Keratinocyte (primary cell): ENCODE data around the gene SPDYE2.
"Not testable (repeated sequence)": the region's sequence is repeated elsewhere in the genome, so short reads cannot be mapped to it uniquely, and the experiment has no call there.

ENCODE experiments used
- EZH2 ChIP-seq: IDR thresholded peaks from one replicate; pipeline ENCODE4 v1.6.1; 2012; ENCODE audit warnings: inconsistent platforms, mild to moderate bottlenecking, low read length, moderate library complexity
- TF ChIP-seq, protein P1 (sequence below), 3 experiments: IDR thresholded peaks in 1 of 3; conservative IDR thresholded peaks in 1 of 3; optimal IDR thresholded peaks in 1 of 3; 2 replicates in 2 of 3; 3 replicates in 1 of 3; pipeline versions ENCODE3 to v1.5.1; 2011; ENCODE audit warnings: low read length in 3 of 3, mild to moderate bottlenecking in 3 of 3, moderate library complexity in 2 of 3, control low read depth in 1 of 3, inconsistent platforms in 1 of 3; ENCODE audit not compliant: insufficient read depth in 2 of 3; ENCODE audit errors: extremely low read depth in 1 of 3

DNA sequence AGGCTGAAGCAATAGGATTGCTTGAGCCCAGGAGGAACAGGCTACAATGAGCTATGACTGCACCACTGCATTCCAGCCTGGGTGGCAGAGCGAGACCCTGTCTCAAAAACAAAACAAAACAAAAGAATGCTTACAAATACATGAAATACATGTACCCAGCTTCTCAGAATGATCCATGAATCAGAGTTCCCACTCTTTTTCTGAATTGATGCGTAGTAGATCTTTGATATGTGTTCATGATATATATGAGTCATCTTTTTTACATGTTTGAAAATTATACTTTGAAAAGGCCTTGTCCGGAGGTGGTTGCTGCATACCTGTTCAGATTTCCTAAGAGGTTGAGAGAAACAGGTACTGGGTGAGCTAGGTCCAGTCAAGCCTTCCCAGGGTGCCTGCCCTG, 25.3 kb downstream of the SPDYE2 start:
- TF ChIP-seq, protein P1, sequence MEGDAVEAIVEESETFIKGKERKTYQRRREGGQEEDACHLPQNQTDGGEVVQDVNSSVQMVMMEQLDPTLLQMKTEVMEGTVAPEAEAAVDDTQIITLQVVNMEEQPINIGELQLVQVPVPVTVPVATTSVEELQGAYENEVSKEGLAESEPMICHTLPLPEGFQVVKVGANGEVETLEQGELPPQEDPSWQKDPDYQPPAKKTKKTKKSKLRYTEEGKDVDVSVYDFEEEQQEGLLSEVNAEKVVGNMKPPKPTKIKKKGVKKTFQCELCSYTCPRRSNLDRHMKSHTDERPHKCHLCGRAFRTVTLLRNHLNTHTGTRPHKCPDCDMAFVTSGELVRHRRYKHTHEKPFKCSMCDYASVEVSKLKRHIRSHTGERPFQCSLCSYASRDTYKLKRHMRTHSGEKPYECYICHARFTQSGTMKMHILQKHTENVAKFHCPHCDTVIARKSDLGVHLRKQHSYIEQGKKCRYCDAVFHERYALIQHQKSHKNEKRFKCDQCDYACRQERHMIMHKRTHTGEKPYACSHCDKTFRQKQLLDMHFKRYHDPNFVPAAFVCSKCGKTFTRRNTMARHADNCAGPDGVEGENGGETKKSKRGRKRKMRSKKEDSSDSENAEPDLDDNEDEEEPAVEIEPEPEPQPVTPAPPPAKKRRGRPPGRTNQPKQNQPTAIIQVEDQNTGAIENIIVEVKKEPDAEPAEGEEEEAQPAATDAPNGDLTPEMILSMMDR (optimal IDR thresholded peaks at IDR 0.05 in 1 of 3, IDR thresholded peaks at IDR 0.05 in 1 of 3, conservative IDR thresholded peaks at IDR 0.05 in 1 of 3; ENCODE audit: extremely low read depth in 1 of 3, insufficient read depth in 2 of 3, low read length in 3 of 3) = not testable (repeated sequence)
- TF ChIP-seq EZH2 = not testable (repeated sequence)
